Measurements from ENCODE around the gene TTLL10. TPM values are rescaled to one million over a fixed set of nuclear protein-coding genes. Genes with fewer than 3 reads are reported as not detected.

Gene TTLL10
- total RNA-seq, 1 donor from 2014 or later = not detected

DNA sequence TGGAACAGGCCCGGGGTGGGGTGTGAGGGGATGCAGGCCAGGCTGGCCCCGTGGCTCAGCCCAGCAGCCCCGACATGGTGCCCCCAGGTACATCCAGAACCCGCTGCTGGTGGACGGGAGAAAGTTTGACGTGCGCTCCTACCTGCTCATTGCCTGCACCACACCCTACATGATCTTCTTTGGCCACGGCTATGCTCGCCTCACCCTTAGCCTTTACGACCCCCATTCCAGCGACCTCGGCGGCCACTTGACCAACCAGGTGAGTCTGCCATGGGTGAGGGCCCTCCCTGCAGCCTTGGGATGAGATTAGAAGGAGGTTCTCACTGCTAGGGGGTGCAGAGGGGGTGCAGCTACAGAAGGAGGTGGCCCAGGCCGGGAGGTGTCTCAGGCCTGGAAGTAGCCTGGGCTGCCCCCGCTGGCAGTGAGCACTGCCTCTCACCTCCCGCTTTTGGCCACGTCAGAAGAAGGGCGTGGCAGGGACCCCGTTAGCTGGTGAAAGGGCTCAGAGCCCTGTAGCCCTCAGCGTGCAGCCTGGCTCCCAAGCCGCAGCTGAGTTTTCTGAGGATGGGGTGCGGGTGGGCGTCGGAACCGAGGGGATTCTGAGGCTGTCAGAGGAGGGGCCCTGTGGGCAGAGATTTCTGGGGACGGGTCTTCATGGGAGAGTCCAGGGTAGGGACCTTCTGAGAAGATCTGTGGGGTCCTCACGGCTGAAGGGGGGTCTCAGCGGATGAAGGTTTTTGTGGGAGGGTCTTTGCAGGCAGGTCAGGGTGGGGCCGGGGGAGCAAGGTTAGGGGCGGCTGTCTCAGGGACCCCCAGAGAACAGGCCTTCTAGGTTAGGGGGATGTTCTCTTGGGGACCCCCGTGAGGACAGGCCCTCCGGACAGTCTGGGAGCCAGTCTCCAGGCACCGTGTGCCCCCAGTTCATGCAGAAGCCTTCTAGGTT is 10.4 kb downstream of the TTLL10 start:
- H3K27ac Mint-ChIP-seq (ENCODE audit: unreplicated experiment) = no peak overlapping the region
- no peak for DNase-seq (ENCODE audit: low spot score)
- TF ChIP-seq, protein P1, sequence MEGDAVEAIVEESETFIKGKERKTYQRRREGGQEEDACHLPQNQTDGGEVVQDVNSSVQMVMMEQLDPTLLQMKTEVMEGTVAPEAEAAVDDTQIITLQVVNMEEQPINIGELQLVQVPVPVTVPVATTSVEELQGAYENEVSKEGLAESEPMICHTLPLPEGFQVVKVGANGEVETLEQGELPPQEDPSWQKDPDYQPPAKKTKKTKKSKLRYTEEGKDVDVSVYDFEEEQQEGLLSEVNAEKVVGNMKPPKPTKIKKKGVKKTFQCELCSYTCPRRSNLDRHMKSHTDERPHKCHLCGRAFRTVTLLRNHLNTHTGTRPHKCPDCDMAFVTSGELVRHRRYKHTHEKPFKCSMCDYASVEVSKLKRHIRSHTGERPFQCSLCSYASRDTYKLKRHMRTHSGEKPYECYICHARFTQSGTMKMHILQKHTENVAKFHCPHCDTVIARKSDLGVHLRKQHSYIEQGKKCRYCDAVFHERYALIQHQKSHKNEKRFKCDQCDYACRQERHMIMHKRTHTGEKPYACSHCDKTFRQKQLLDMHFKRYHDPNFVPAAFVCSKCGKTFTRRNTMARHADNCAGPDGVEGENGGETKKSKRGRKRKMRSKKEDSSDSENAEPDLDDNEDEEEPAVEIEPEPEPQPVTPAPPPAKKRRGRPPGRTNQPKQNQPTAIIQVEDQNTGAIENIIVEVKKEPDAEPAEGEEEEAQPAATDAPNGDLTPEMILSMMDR (IDR thresholded peaks at IDR 0.05; ENCODE audit: unreplicated experiment) = no peak
- peaks cover 6% of the 10 kb centered on the region for H3K27me3 Mint-ChIP-seq (ENCODE audit: unreplicated experiment)
- no peaks in the 10 kb centered on the region for H3K9me3 Mint-ChIP-seq (ENCODE audit: unreplicated experiment)
- H3K4me3 Mint-ChIP-seq (ENCODE audit: unreplicated experiment) = no peak overlapping the region
- no peaks in the 10 kb centered on the region for H3K36me3 Mint-ChIP-seq (ENCODE audit: low read depth, unreplicated experiment)
- H3K4me1 Mint-ChIP-seq (ENCODE audit: unreplicated experiment) = no peaks in the 10 kb centered on the region

DNA sequence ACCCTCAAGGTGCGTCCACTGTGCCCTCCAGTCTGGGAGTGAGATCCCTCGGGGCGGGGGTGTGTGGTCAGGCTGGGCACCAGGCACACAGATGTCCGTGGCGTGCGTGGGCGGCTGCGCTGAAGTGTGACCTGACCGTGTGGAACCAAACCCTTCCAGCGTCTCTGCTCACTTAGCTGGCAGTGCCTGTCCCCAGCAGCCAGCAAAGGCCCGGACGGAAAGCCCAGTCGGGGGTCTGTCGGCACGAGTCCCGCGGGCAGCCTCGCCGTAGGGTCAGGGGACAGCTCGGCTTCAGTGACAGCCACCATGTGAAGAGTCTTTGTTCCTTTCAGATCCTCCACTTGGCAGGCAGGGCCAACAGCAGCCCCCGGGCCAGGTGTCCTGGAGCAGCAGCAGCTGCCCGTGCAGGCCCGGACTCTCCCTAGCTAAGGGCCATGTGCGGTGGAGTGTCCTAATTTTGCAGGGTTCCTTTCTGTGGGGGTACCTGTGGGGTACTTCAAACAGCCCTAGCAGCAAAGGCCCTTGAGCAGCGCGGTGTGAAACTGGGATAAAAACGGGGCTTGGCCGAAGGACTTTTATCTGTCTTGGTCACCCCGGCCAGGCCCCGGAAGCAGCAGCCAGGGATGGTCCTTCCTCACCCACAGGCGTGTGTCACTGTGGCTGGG is 11.6 kb downstream of the TTLL10 start:
- H3K9me3 Mint-ChIP-seq (ENCODE audit: unreplicated experiment) = no peaks in the 10 kb centered on the region
- no peaks in the 10 kb centered on the region for H3K4me1 Mint-ChIP-seq (ENCODE audit: unreplicated experiment)
- H3K36me3 Mint-ChIP-seq (ENCODE audit: low read depth, unreplicated experiment) = no peaks in the 10 kb centered on the region
- H3K27ac Mint-ChIP-seq (ENCODE audit: unreplicated experiment) = no peak overlapping the region
- peaks cover 6% of the 10 kb centered on the region for H3K27me3 Mint-ChIP-seq (ENCODE audit: unreplicated experiment)
- no peak overlapping the region for H3K4me3 Mint-ChIP-seq (ENCODE audit: unreplicated experiment)
- DNase-seq (ENCODE audit: low spot score) = peak; percentile 3
- TF ChIP-seq, protein P1 (IDR thresholded peaks at IDR 0.05; ENCODE audit: unreplicated experiment) = no peak

DNA sequence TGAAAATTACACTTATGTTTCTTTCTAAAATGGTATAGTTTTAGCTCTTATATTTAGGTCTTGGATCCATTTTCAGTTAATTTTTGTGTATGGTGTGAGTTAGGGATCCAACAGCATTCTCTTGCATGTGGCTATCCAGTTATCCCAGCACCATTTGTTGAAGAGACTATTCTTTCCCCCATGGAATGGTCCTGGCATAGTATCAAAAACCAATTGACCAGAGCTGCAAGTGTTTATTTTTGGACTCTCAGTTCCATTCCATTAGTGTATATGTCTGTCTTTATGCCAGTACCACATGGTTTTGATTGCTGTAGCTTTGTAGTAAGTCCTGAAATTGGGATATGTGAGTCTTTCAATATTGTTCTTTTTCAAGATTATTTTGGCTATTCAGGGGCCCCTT is 14.3 kb downstream of the TTLL10 start:
- no peak overlapping the region for H3K27ac Mint-ChIP-seq (ENCODE audit: unreplicated experiment)
- no peaks in the 10 kb centered on the region for H3K4me1 Mint-ChIP-seq (ENCODE audit: unreplicated experiment)
- peaks cover 7% of the 10 kb centered on the region for H3K9me3 Mint-ChIP-seq (ENCODE audit: unreplicated experiment)
- H3K4me3 Mint-ChIP-seq (ENCODE audit: unreplicated experiment) = no peak overlapping the region
- peaks cover 4% of the 10 kb centered on the region for H3K27me3 Mint-ChIP-seq (ENCODE audit: unreplicated experiment)
- TF ChIP-seq, protein P1 (IDR thresholded peaks at IDR 0.05; ENCODE audit: unreplicated experiment) = no peak
- H3K36me3 Mint-ChIP-seq (ENCODE audit: low read depth, unreplicated experiment) = peaks cover 6% of the 10 kb centered on the region
- no peak for DNase-seq (ENCODE audit: low spot score)

DNA sequence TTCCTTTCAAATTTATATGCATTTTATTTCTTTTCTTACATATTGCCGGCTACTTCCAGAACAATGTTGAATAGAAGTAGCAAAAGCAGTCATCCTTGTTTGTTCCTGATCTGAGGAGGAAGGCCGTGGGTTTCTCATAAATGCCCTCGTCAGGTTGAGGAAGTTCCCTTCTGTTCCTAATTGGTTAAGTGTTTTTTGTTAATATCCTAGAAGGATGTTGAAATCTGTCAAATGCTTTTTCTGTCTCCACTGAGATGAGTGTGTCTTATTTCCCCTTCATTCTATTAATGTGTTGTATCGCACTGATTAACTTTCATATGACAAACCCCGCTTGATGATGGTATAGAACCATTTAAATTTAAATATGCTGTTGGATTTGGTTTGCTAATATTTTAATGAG is 15.4 kb downstream of the TTLL10 start:
- peaks cover 7% of the 10 kb centered on the region for H3K9me3 Mint-ChIP-seq (ENCODE audit: unreplicated experiment)
- TF ChIP-seq, protein P1 (IDR thresholded peaks at IDR 0.05; ENCODE audit: unreplicated experiment) = no peak
- peaks cover 4% of the 10 kb centered on the region for H3K27me3 Mint-ChIP-seq (ENCODE audit: unreplicated experiment)
- H3K4me1 Mint-ChIP-seq (ENCODE audit: unreplicated experiment) = no peaks in the 10 kb centered on the region
- no peak overlapping the region for H3K27ac Mint-ChIP-seq (ENCODE audit: unreplicated experiment)
- peaks cover 6% of the 10 kb centered on the region for H3K36me3 Mint-ChIP-seq (ENCODE audit: low read depth, unreplicated experiment)
- no peak for DNase-seq (ENCODE audit: low spot score)
- no peak overlapping the region for H3K4me3 Mint-ChIP-seq (ENCODE audit: unreplicated experiment)

DNA sequence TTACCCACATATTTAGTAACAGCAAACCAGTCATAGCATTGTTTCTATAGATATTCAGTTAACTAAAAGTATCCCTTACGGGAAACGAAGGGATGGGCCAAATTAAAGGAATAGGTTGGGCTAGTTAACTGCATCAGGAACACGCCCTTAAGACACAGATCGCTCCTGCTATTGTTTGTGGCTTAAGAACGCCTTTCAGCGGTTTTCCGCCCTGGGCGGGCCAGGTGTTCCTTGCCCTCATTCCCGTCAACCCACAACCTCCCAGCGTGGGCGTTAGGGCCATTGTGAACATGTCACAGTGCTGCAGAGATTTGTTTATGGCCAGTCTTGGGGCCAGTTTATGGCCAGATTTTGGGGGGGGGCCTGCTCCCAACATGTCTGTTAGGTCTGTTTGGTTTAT is 18.1 kb downstream of the TTLL10 start:
- TF ChIP-seq, protein P1 (IDR thresholded peaks at IDR 0.05; ENCODE audit: unreplicated experiment) = no peak
- no peak overlapping the region for H3K27ac Mint-ChIP-seq (ENCODE audit: unreplicated experiment)

More for the DNA sequence above, 18.1 kb downstream of the TTLL10 start:
- Mint-ChIP-seq H3K27me3 (ENCODE audit: unreplicated experiment) (peaks cover 8% of the 10 kb centered on the region), H3K4me1 (ENCODE audit: unreplicated experiment) (no peaks in the 10 kb centered on the region), H3K36me3 (ENCODE audit: low read depth, unreplicated experiment) (peaks cover 14% of the 10 kb centered on the region), H3K4me3 (ENCODE audit: unreplicated experiment) (no peak overlapping the region), H3K9me3 (ENCODE audit: unreplicated experiment) (peaks cover 7% of the 10 kb centered on the region)
- DNase-seq (ENCODE audit: low spot score) = no peak

Data from endothelial cell (in vitro differentiated cells).